IPS-18c (cell line): ENCODE measurements around the gene SLC45A1.

Source experiments
- H3K4me3 ChIP-seq: 2 replicates; pipeline ENCODE4 v1.7.0; 2013; ENCODE audit warnings: low read depth, mild to moderate bottlenecking, low read length, moderate library complexity; ENCODE audit not compliant: insufficient read depth
- H3K9me3 ChIP-seq: one replicate; pipeline ENCODE4 v1.6.1; 2013; ENCODE audit warnings: mild to moderate bottlenecking, low read length, moderate library complexity; ENCODE audit not compliant: control insufficient read depth, insufficient read depth

The SLC45A1 gene

GRCh38 chr1:8345621-8346415 is 27.9 kb downstream of the SLC45A1 start:
- no peak overlapping the region for H3K4me3 ChIP-seq

GRCh38 chr1:8347635-8348034 is 29.7 kb downstream of the SLC45A1 start:
- no peaks in the 10 kb centered on the region for H3K9me3 ChIP-seq
- H3K4me3 ChIP-seq, result no peak overlapping the region

More at GRCh38 chr1:8345621-8346415, 27.9 kb downstream of the SLC45A1 start:
- H3K9me3 ChIP-seq, result no peaks in the 10 kb centered on the region

DNA sequence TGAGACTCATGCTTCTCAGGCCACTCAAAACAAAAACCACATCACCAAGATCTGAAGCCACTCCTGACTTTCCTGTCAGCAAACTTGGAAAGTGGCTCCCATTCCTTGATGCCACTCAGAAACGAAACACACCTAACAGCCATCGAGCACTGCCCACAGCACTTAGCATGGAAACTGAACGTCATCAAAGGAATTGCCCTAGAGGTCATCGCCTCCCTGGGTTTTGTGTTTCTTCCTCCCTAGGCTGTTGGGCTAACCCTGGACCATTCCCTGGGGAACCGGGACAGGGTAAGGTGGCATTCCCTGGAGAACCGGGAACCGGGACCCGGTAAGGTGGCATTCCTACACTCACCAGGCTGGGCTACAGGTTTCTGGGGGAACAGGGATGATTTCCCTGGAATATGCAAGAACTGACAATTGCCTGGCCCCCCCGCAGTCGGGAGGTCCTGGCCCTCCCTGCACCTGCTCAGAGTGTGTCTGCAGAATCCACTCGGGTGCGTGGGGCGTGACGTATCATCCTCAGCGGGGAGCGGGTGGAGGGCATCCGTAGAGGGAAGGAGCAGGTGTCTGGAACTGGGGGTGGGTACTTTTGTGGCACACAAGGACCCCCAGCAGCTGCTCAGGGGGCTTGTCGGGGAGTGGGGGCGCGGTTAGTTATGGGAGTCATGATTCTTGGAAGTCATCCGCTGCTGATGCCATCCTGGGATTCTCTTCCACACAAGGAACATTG is 30.3 kb downstream of the SLC45A1 start:
- Histone ChIP-seq H3K9me3 (no peaks in the 10 kb centered on the region), H3K4me3 (no peak overlapping the region)

DNA sequence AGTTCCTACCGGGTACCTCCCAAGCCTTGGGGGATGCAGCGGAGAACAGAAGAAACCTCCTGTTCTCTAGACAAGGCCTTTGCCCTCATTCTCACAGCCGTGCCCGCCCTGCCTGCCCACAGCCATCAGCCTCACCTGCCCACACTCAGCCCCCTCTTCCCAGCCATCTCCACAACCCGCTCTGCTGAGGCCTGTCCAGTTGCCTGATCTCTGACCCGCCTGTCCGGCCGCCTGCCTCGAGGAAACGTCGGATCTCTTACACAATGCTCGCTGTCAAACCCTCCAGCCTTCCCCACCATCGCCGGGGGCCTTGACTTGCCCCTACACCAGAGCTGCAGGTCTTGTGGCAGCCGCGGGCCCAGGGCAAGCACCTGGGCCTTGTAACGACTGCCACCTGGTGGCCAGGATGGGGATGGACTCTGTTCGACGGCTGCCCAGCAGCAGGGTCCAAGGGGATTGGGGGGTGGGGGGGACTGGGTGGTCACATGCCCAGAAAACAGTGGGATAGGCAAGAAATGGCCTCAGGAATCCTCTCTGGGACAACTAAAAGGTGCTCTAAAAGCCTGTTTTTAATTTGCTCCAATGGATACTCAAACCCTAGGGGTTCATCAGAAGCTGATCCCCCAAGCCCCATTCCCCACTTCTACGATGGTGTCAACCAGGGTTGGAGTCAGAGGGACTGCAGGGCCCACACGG is 31.0 kb downstream of the SLC45A1 start:
- Histone ChIP-seq H3K9me3 (no peaks in the 10 kb centered on the region), H3K4me3 (no peak overlapping the region)

DNA sequence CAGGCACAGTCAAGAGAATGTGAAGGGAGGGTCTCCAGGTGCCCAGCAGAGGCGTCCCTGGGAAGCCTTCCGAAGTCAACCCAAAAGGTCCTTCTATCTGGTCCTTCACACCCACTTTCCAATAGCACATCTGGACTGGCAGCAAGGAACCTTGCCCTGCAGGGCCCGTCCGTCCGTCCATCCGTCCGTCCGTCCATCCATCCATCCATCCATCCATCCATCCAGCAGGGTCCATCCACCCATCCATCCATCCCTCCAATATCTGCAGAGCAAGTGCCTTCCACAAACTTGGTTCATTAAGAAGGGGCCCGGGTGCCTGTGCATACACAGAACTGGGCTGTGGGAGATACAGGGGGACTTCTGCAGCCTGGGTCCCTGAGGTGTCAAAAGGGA is 31.6 kb downstream of the SLC45A1 start:
- H3K9me3 ChIP-seq, result no peaks in the 10 kb centered on the region
- H3K4me3 ChIP-seq, result no peak overlapping the region

- Histone ChIP-seq H3K4me3 (no peak overlapping the region), H3K9me3 (no peaks in the 10 kb centered on the region)
Measured at GRCh38 chr1:8349961-8350360, 32.0 kb downstream of the SLC45A1 start.

DNA sequence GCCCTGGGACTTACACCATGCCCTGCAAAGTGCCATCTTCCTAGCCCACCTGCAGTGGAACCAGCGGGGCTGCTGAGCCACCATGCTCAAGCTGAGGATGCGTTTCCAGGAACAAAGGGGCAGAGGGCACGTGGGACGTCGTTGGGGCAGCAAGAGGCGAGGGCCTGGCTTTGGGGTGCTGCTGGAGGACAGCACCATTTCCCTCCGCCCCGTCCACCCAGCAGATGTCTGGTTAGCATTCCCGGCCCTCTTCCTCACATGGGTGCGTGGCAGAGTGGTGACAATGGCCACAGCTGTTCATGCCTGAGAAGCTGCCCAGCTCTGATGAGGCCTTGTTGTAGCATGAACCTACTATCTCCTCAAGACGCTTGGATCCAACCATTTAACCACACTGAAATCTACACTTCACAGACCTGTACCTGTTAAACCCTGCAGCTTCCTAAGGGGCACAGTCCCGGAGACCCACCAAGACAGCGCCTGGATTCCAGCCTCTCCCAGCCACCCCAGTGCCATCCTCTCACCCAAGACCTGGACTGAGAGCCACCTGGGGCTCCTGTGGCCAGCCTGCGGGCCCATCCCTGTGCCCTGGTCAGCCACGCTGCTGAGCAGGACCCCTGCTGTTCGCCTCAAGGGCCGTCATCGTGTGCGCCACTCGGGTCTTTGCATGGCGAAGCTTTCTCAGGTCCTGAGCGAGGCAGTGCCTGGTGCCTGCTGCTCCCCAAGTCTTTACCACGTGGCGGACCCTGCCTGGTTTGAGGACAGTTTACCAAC is 33.2 kb downstream of the SLC45A1 start:
- H3K9me3 ChIP-seq, result no peaks in the 10 kb centered on the region
- H3K4me3 ChIP-seq, result no peak overlapping the region

- Histone ChIP-seq H3K9me3 (no peaks in the 10 kb centered on the region), H3K4me3 (no peak overlapping the region)
Measured at GRCh38 chr1:8351693-8352470, 34.0 kb downstream of the SLC45A1 start.

GRCh38 chr1:8352471-8352845 is 34.5 kb downstream of the SLC45A1 start:
- Histone ChIP-seq H3K9me3 (no peaks in the 10 kb centered on the region), H3K4me3 (no peak overlapping the region)

- Histone ChIP-seq H3K9me3 (no peaks in the 10 kb centered on the region), H3K4me3 (no peak overlapping the region)
Measured at GRCh38 chr1:8352886-8353785, 35.2 kb downstream of the SLC45A1 start.

DNA sequence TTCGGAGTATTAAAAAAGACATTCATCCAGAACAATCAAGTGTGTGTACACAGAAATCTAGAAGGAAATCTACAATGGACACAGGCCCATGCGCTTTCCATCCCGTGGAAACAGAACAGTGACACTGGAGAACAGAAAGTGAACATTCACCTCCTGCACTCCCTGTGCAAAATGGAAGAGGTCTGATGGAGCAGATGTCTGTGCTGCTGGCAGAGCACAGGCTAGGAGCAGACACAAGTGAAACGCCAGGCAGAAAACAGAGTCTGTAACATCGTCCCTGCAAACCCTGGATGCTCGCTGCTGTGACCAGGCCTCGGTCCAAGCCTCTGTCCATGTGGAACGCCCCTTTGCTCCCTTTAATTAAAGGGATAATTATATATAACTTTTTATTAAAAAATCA is 36.1 kb downstream of the SLC45A1 start:
- Histone ChIP-seq H3K9me3 (no peaks in the 10 kb centered on the region), H3K4me3 (no peak overlapping the region)

DNA sequence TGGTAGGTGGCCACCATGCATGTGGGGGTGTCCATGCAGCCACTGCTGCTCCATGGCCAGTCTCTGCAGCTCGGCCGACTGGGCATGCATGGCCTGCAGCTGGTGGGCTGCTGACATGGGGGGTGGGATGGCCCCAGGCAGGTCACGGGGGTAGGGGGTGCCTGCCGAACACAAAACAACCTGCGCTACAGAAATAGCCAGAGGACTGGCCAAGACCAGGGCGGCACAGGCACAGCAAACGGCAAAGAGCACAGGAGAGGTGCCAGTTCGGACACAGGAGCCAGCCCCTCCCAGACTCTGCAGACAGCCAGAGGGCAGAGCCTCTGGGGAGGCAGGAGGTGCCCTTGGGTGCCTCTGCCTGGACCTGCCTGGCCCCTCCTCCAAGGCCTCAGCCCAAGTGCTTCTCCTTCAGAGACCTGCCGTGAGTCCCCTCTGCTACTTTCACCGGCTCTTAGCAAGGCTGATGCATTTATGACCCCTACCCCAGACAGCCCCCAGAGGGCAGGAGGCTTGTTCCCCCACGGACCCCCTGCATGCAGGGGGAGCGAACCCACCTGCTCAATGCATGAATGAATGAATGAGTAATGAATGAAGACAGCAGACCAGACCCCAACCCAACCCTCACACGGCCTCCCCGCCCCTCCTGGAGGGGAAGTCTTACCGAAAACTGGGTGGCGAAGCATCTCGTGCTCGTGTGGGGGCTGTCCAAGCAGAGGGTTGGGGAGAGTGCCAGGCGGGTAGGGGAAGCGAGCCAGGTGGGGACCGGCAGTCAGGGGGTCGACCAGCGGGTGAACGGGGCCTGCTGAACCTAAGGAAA is 37.7 kb downstream of the SLC45A1 start:
- H3K9me3 ChIP-seq, result no peaks in the 10 kb centered on the region
- H3K4me3 ChIP-seq, result no peak overlapping the region

GRCh38 chr1:8356256-8357209 is 38.6 kb downstream of the SLC45A1 start:
- Histone ChIP-seq H3K9me3 (no peaks in the 10 kb centered on the region), H3K4me3 (no peak overlapping the region)
